Keratinocyte (primary cell): Measurements from ENCODE around the gene GLT6D1. TPM values are rescaled to one million over a fixed set of nuclear protein-coding genes. Genes with fewer than 3 reads are reported as not detected.

Experiments
- DNase-seq: peaks from one replicate; pipeline ENCODE4 v3.0.0-alpha.2; 2011; ENCODE audit warnings: low read depth, missing footprints, low spot score
- FAIRE-seq: peaks from 2 replicates; lab custom pipeline; 2011; peaks lifted over from hg19 to GRCh38; lab: Jason Lieb, UNC
- H2AFZ ChIP-seq: 2 replicates; pipeline ENCODE4 v1.6.0; 2012; ENCODE audit warnings: low read length, control low read depth, inconsistent platforms; ENCODE audit not compliant: control insufficient read depth
- H3K27ac ChIP-seq: 2 replicates; pipeline ENCODE4 v1.5.1; 2011; ENCODE audit warnings: low read length; ENCODE audit not compliant: control insufficient read depth, insufficient read depth
- H3K27me3 ChIP-seq: 3 replicates; pipeline ENCODE4 v1.6.0; 2011; ENCODE audit warnings: low read length; ENCODE audit not compliant: control insufficient read depth, insufficient read depth; ENCODE audit errors: extremely low read depth
- H3K36me3 ChIP-seq, 2 experiments: 2 replicates in 1 of 2; 3 replicates in 1 of 2; pipeline ENCODE4 v1.5.1; 2011; ENCODE audit warnings: low read length in 2 of 2, mild to moderate bottlenecking in 1 of 2; ENCODE audit not compliant: control insufficient read depth in 2 of 2, insufficient read depth in 2 of 2; ENCODE audit errors: extremely low read depth in 1 of 2
- H3K4me1 ChIP-seq: 3 replicates; pipeline ENCODE4 v1.5.1; 2011; ENCODE audit warnings: low read length; ENCODE audit not compliant: control insufficient read depth, insufficient read depth; ENCODE audit errors: extremely low read depth
- H3K4me2 ChIP-seq: 3 replicates; pipeline ENCODE4 v1.6.0; 2011; ENCODE audit warnings: low read depth, low read length; ENCODE audit not compliant: control insufficient read depth, insufficient read depth; ENCODE audit errors: extremely low read depth
- H3K4me3 ChIP-seq, 3 experiments: fragments of 200-600 bp in 1 of 3; sonication (generic) in 1 of 3; 2 replicates in 2 of 3; 3 replicates in 1 of 3; pipeline ENCODE4 v1.5.1; 2011 to 2016; ENCODE audit warnings: low read length in 3 of 3, mild to moderate bottlenecking in 3 of 3, control low read depth in 2 of 3, inconsistent platforms in 1 of 3, low read depth in 1 of 3, mixed read lengths in 1 of 3, mixed run types in 1 of 3, moderate library complexity in 1 of 3; ENCODE audit not compliant: control insufficient read depth in 2 of 3, insufficient read depth in 2 of 3; ENCODE audit errors: extremely low read depth in 1 of 3
- H3K79me2 ChIP-seq: 2 replicates; pipeline ENCODE4 v1.6.0; 2012; ENCODE audit warnings: low read length; ENCODE audit not compliant: control insufficient read depth, insufficient read depth
- H3K9ac ChIP-seq: 3 replicates; pipeline ENCODE4 v1.6.0; 2011; ENCODE audit warnings: low read length; ENCODE audit not compliant: control insufficient read depth, insufficient read depth; ENCODE audit errors: extremely low read depth
- H3K9me1 ChIP-seq: 3 replicates; pipeline ENCODE4 v1.6.0; 2011; ENCODE audit warnings: low read length; ENCODE audit not compliant: control insufficient read depth, insufficient read depth; ENCODE audit errors: extremely low read depth
- H3K9me3 ChIP-seq: 2 replicates; pipeline ENCODE4 v1.5.1; 2012; ENCODE audit warnings: low read depth, low read length; ENCODE audit not compliant: control insufficient read depth
- H4K20me1 ChIP-seq: 3 replicates; pipeline ENCODE4 v1.6.0; 2011; ENCODE audit warnings: low read length; ENCODE audit not compliant: control insufficient read depth, insufficient read depth; ENCODE audit errors: extremely low read depth
- CTCF ChIP-seq, 3 experiments: IDR thresholded peaks in 1 of 3; conservative IDR thresholded peaks in 1 of 3; optimal IDR thresholded peaks in 1 of 3; 2 replicates in 2 of 3; 3 replicates in 1 of 3; pipeline versions ENCODE3 to v1.5.1; 2011; ENCODE audit warnings: low read length in 3 of 3, mild to moderate bottlenecking in 3 of 3, moderate library complexity in 2 of 3, control low read depth in 1 of 3, inconsistent platforms in 1 of 3; ENCODE audit not compliant: insufficient read depth in 2 of 3; ENCODE audit errors: extremely low read depth in 1 of 3
- EZH2 ChIP-seq: IDR thresholded peaks from one replicate; pipeline ENCODE4 v1.6.1; 2012; ENCODE audit warnings: inconsistent platforms, mild to moderate bottlenecking, low read length, moderate library complexity
- dilution Hi-C: fragments of 300-500 bp; cut with MboI; formaldehyde crosslinking; loops from one replicate; pipeline ENCODE4 v1.7.0; 2020; ENCODE audit warnings: low sequenced_read_pairs; ENCODE audit not compliant: extremely low pct_ligation_motif_present
- polyA plus RNA-seq, 5 experiments: library from polyadenylated mRNA; depleted of rRNA in 3 of 5; stranded (reverse) in 3 of 5; stranded (forward) in 1 of 5; unstranded in 1 of 5; fragments of >200 nt; gene quantifications; 1 replicate in 1 of 5; 2 replicates in 3 of 5; 3 replicates in 1 of 5; pipeline versions ENCODE4 v1.2.1 to v1.2.3, GENCODE V29; 2011 to 2012; ENCODE audit warnings: missing spikeins in 2 of 5, low read depth in 1 of 5, low replicate concordance in 1 of 5

GLT6D1 gene
- polyA plus RNA-seq, 1 donor (not counting 4 experiments of a cell fraction or from before 2014, with no cell fraction given): not detected

DNA sequence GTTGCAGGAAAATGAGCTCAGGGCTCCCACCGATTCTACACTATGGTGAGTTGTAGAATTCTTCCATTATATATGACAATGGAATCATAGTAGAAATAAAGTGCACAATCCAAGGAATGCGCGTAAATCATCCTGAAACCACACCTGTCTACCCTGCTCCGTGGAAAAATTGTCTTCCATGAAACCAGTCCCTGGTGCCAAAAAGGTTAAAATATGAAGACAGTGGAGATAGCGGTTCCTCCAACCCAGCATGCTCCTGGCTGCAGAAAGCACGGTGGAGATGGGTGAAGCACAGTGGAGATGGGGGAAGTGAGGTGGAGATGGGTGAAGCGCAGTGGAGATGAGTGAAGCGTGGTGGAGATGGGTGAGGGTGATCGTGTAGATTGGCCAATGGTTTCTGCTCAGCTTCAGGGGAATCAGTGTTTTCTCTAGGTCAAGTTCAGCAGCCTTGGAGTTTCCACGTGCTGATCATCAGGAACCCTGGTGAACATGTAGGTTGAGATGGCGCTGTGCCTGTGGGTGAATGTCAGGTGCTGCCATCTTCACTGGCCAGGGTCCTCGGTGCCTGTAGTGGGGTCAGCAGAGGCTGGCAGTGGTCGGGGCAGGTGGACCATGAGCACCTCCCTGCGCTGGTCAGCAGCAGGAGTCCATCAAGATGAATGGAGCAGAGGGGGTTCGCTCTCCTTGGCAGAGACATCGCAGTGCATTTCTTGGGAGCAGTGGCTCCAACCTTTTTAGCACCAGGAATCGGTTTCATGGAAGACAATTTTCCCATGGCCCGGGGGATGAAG is 57.5 kb downstream of the GLT6D1 start:
- H3K27me3 ChIP-seq: no peaks in the 10 kb centered on the region
- dilution Hi-C loops: no loop called here
- TF ChIP-seq EZH2: no peak
- TF ChIP-seq CTCF (optimal IDR thresholded peaks at IDR 0.05 in 1 of 3, IDR thresholded peaks at IDR 0.05 in 1 of 3, conservative IDR thresholded peaks at IDR 0.05 in 1 of 3; ENCODE audit: extremely low read depth in 1 of 3, insufficient read depth in 2 of 3, low read length in 3 of 3): no peak

DNA sequence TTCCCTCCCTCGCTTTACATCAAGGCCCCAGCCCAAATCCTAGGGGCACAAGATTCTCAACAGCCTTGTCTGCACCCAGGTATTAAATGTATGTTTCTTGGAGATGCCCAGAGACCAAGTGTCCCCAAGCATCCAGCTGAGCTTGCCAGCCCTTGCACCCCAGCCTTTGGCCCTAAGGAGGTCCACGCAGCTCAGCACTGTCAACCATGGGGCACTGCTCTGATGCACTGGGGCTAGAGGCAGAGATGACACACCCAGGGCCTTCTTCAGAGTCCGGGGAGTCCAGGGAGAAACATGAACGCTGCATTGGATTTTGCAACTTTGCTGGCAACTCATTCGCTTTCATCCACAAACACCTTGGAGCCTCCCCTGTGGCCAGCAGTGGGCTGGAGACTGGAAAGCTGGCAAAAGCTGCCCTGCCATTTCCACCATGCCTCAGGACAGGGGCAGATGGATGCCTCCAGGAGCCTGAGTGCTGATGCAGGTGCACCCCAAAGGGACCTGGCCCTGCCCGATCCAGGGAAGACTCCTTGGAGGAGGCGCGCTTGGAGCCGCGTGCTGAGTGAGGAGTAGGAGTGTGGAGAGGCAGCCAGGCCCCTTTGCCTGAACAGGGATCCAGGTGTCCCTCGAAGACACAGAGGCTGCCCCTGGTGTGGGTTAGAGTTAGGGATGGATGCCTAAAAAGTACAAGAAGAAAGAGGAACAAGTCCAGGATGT is 58.5 kb downstream of the GLT6D1 start:
- Histone ChIP-seq H3K27me3 (no peaks in the 10 kb centered on the region), H2AFZ (no peak overlapping the region), H3K9ac (no peak overlapping the region), H3K4me2 (no peak overlapping the region), H3K4me3 (no peak overlapping the region), H3K4me1 (no peaks in the 10 kb centered on the region), H3K79me2 (no peaks in the 10 kb centered on the region), H4K20me1 (no peaks in the 10 kb centered on the region), H3K36me3 (no peaks in the 10 kb centered on the region), H3K27ac (no peak overlapping the region), H3K9me3 (no peaks in the 10 kb centered on the region), H3K9me1 (no peaks in the 10 kb centered on the region)
- DNase-seq (no peak), FAIRE-seq (no peak)
- dilution Hi-C loops: no loop called here
- TF ChIP-seq EZH2: no peak
- TF ChIP-seq CTCF (optimal IDR thresholded peaks at IDR 0.05 in 1 of 3, IDR thresholded peaks at IDR 0.05 in 1 of 3, conservative IDR thresholded peaks at IDR 0.05 in 1 of 3; ENCODE audit: extremely low read depth in 1 of 3, insufficient read depth in 2 of 3, low read length in 3 of 3): no peak

More for the DNA sequence above, 57.5 kb downstream of the GLT6D1 start:
- Histone ChIP-seq H3K4me2 (no peak overlapping the region), H3K9me1 (no peaks in the 10 kb centered on the region), H3K36me3 (no peaks in the 10 kb centered on the region), H3K79me2 (no peaks in the 10 kb centered on the region), H4K20me1 (no peaks in the 10 kb centered on the region), H3K9me3 (no peaks in the 10 kb centered on the region), H2AFZ (no peak overlapping the region), H3K4me3 (no peak overlapping the region), H3K27ac (no peak overlapping the region), H3K9ac (no peak overlapping the region), H3K4me1 (no peaks in the 10 kb centered on the region)
- FAIRE-seq: no peak
- DNase-seq: no peak
